Caco-2 (cell line): ENCODE results near the gene RAD51B. TPM values are rescaled to one million over a fixed set of nuclear protein-coding genes. Genes with fewer than 3 reads are reported as not detected.

Experiments used
- BruUV-seq: library from RNA; stranded (reverse); fragments of 400-500 nt; replicated peaks from 2 replicates; lab custom pipeline; 2021; lab: Mats Ljungman, UMichigan
- CTCF ChIA-PET: fragments of 300-600 bp; sonication (Branson Sonifier 250); formaldehyde crosslinking; loops from one replicate; lab custom pipeline; 2022; ENCODE audit warnings: antibody characterized with exemption; lab: Charles Lee
- POLR2A ChIA-PET: fragments of 300-600 bp; sonication (Branson Sonifier 250); formaldehyde crosslinking; loops from one replicate; lab custom pipeline; 2022; ENCODE audit warnings: antibody characterized with exemption; lab: Charles Lee
- DNase-seq, 2 experiments: peaks; one replicate each; pipeline versions ENCODE4 v3.0.0 to v3.0.0-alpha.2; 2020 to 2022
- H3K27me3 ChIP-seq: replicated peaks from 2 replicates; pipeline ENCODE4 v1.6.0; 2011; ENCODE audit warnings: low read length; ENCODE audit not compliant: control insufficient read depth, insufficient read depth
- H3K36me3 ChIP-seq: 2 replicates; pipeline ENCODE4 v1.5.1; 2011; ENCODE audit warnings: low read length; ENCODE audit not compliant: control insufficient read depth, insufficient read depth
- H3K4me1 ChIP-seq: fragments of 250-450 bp; sonication (Bioruptor Pico); 2 replicates; pipeline ENCODE4 v1.5.1; 2020; ENCODE audit warnings: mild to moderate bottlenecking
- H3K4me3 ChIP-seq: 2 replicates; pipeline ENCODE4 v1.5.1; 2011; ENCODE audit warnings: low read depth, mild to moderate bottlenecking, control low read depth, low read length
- H3K9me3 ChIP-seq: fragments of 250-450 bp; sonication (Bioruptor Pico); 2 replicates; pipeline ENCODE4 v1.5.1; 2020; ENCODE audit warnings: mild to moderate bottlenecking, moderate library complexity
- H3K27ac Mint-ChIP-seq: one replicate; pipeline ENCODE4 v1.8.0; 2022; ENCODE audit warnings: mixed read lengths; ENCODE audit not compliant: unreplicated experiment
- H3K27me3 Mint-ChIP-seq: one replicate; pipeline ENCODE4 v1.8.0; 2022; ENCODE audit warnings: mixed read lengths; ENCODE audit not compliant: insufficient read depth, unreplicated experiment
- H3K36me3 Mint-ChIP-seq: one replicate; pipeline ENCODE4 v1.8.0; 2022; ENCODE audit warnings: mild to moderate bottlenecking, mixed read lengths; ENCODE audit not compliant: insufficient read depth, unreplicated experiment
- H3K4me1 Mint-ChIP-seq: one replicate; pipeline ENCODE4 v1.8.0; 2022; ENCODE audit warnings: low read depth, mixed read lengths; ENCODE audit not compliant: unreplicated experiment
- H3K4me3 Mint-ChIP-seq: one replicate; pipeline ENCODE4 v1.8.0; 2022; ENCODE audit warnings: mild to moderate bottlenecking, moderate library complexity, mixed read lengths; ENCODE audit not compliant: unreplicated experiment
- H3K9me3 Mint-ChIP-seq: one replicate; pipeline ENCODE4 v1.8.0; 2022; ENCODE audit warnings: mixed read lengths; ENCODE audit not compliant: unreplicated experiment
- CTCF ChIP-seq, 2 experiments: fragments of 200-600 bp in 1 of 2; IDR thresholded peaks; 1 replicate in 1 of 2; 2 replicates in 1 of 2; pipeline versions ENCODE4 v1.5.1 to v1.8.0; 2011 to 2022; ENCODE audit warnings: antibody characterized with exemption in 1 of 2, control low read depth in 1 of 2, inconsistent platforms in 1 of 2, low read depth in 1 of 2, low read length in 1 of 2, mild to moderate bottlenecking in 1 of 2, moderate library complexity in 1 of 2; ENCODE audit not compliant: insufficient read depth in 1 of 2, severe bottlenecking in 1 of 2, unreplicated experiment in 1 of 2
- intact Hi-C: fragments of 100-400 bp; cut with micrococcal nuclease; formaldehyde crosslinking; loops from one replicate; pipeline ENCODE4 v1.10.0; 2022; ENCODE audit not compliant: unreplicated experiment
- total RNA-seq: library from RNA; stranded (reverse); gene quantifications from 2 replicates; pipeline ENCODE4 v1.2.3, GENCODE V29; 2022

The RAD51B gene
- total RNA-seq, 1 experiment from 2014 or later, result 16.7 TPM

GRCh38 chr14:68270342-68270741, 450.8 kb downstream of the RAD51B start:
- Mint-ChIP-seq H3K27ac (no peak overlapping the region), H3K4me3 (no peak overlapping the region), H3K4me1 (peaks cover 14% of the 10 kb centered on the region), H3K36me3 (no peaks in the 10 kb centered on the region), H3K9me3 (no peaks in the 10 kb centered on the region), H3K27me3 (no peaks in the 10 kb centered on the region)
- intact Hi-C loops, result no loop called here
- Histone ChIP-seq H3K4me3 (no peak overlapping the region), H3K9me3 (no peaks in the 10 kb centered on the region), H3K4me1 (no peaks in the 10 kb centered on the region), H3K27me3 (no peaks in the 10 kb centered on the region), H3K36me3 (no peaks in the 10 kb centered on the region)
- DNase-seq, result no peak
- no TSS peak for BruUV-seq
- no peak for TF ChIP-seq CTCF (IDR thresholded peaks at IDR 0.05; ENCODE audit: insufficient read depth in 1 of 2, low read depth in 1 of 2, low read length in 1 of 2, severe bottlenecking in 1 of 2, unreplicated experiment in 1 of 2)
- ChIA-PET POLR2A (no interaction called here), CTCF (no interaction called here)

- H3K27me3 ChIP-seq, result no peaks in the 10 kb centered on the region
- POLR2A ChIA-PET, result no interaction called here
- Mint-ChIP-seq H3K9me3 (no peaks in the 10 kb centered on the region), H3K4me1 (peaks cover 14% of the 10 kb centered on the region), H3K36me3 (no peaks in the 10 kb centered on the region), H3K27ac (no peak overlapping the region), H3K4me3 (no peak overlapping the region), H3K27me3 (no peaks in the 10 kb centered on the region)
- H3K4me1 ChIP-seq, result no peaks in the 10 kb centered on the region
- no TSS peak for BruUV-seq
- intact Hi-C loops, result no loop called here
- TF ChIP-seq CTCF (IDR thresholded peaks at IDR 0.05; ENCODE audit: insufficient read depth in 1 of 2, low read depth in 1 of 2, low read length in 1 of 2, severe bottlenecking in 1 of 2, unreplicated experiment in 1 of 2), result no peak
- CTCF ChIA-PET, result interaction anchor here (1.3 kb wide), 1 partner anchor 553 kb away, joined by 4 read pairs; no protein-coding TSS in a partner anchor
- DNase-seq, result no peak
- H3K9me3 ChIP-seq, result no peaks in the 10 kb centered on the region
- no peak overlapping the region for H3K4me3 ChIP-seq
- H3K36me3 ChIP-seq, result no peaks in the 10 kb centered on the region
Measured at GRCh38 chr14:68271913-68272391, 452.4 kb downstream of the RAD51B start.

DNA sequence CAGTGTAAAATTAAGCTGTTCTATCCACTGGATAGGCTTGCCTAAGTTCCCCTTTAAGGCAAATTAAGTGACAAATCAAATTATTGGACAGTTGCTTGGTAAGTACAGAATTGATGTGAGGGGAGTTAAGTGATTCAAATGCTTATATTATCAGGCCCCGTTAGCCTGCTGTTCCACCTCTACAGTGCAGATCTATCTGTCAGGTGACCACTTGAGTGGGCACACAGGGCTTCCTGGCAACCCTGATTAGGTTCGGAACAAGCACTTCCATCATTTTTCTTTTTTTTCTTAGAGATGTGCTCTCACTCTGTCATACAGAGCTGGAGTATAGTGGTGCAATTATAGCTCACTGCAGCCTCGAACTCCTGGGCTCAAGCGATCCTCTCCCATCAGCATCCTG, 453.8 kb downstream of the RAD51B start:
- Histone ChIP-seq H3K4me3 (no peak overlapping the region), H3K36me3 (no peaks in the 10 kb centered on the region), H3K27me3 (no peaks in the 10 kb centered on the region), H3K9me3 (no peaks in the 10 kb centered on the region), H3K4me1 (no peaks in the 10 kb centered on the region)
- Mint-ChIP-seq H3K4me3 (no peak overlapping the region), H3K27ac (no peak overlapping the region), H3K9me3 (no peaks in the 10 kb centered on the region), H3K36me3 (no peaks in the 10 kb centered on the region), H3K4me1 (peaks cover 14% of the 10 kb centered on the region), H3K27me3 (no peaks in the 10 kb centered on the region)
- ChIA-PET POLR2A (no interaction called here), CTCF (no interaction called here)
- no peak for DNase-seq
- no TSS peak for BruUV-seq
- no peak for TF ChIP-seq CTCF (IDR thresholded peaks at IDR 0.05; ENCODE audit: insufficient read depth in 1 of 2, low read depth in 1 of 2, low read length in 1 of 2, severe bottlenecking in 1 of 2, unreplicated experiment in 1 of 2)
- intact Hi-C loops, result no loop called here
